ENCODE results near the gene PHF5A. TPM values are rescaled to one million over a fixed set of nuclear protein-coding genes. Genes with fewer than 3 reads are reported as not detected.
"Not testable (repeated sequence)": the region's sequence is repeated elsewhere in the genome, so short reads cannot be mapped to it uniquely, and the experiment has no call there.

PHF5A gene
- total RNA-seq, 1 donor from 2014 or later, result 44.2 TPM

DNA sequence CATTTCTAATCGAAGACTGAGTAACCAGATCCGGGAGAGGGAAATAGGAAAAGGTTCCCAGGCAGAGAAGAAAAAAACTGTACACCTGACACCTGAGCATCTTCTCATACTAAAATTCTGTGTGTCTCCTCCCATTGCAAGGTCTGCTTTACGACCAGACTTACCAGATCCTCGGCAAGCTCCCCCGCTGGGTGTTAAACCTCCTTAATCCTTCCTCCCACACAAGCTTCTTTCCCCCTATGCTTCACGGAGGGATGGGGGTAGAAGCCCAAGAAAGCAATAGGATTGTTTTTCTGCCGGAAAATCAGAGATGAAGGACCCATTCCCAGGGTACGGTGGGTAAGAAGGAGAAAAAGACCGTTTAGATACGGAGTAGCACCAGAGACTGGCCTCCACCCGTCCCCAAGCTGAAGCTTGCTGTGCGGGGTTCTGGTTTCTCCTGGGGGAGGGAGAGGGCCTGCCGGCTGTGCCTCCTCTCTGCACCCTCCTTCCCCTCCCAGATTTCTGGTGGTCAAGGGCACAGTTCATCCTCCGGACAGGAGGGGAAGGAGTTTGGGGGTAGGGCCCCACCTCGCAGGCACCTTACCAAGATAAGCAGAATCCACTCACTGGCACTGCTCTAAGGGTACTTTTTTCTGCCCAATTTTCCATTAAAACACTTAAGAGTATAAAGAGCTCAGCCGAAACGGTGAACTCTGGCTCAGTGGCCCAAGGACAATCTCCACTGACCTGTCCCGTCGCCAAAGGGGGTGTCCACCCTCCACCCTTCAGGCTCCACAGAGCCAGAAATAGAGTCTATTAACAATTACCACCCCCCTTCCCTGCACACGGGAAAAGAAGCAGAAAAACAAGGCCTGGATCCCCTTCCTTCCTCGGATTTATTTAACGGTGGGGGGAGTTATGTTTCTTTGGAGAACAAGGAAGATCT lies 23.1 kb downstream of the PHF5A start:
- H3K9me3 Mint-ChIP-seq, result no peaks in the 10 kb centered on the region
- no peaks in the 10 kb centered on the region for H3K27me3 Mint-ChIP-seq (ENCODE audit: low read depth)
- no peak for DNase-seq (ENCODE audit: low spot score in 2 of 2, unreplicated experiment in 2 of 2)
- H3K4me1 Mint-ChIP-seq, result peaks cover 23% of the 10 kb centered on the region
- TF ChIP-seq, protein P1, sequence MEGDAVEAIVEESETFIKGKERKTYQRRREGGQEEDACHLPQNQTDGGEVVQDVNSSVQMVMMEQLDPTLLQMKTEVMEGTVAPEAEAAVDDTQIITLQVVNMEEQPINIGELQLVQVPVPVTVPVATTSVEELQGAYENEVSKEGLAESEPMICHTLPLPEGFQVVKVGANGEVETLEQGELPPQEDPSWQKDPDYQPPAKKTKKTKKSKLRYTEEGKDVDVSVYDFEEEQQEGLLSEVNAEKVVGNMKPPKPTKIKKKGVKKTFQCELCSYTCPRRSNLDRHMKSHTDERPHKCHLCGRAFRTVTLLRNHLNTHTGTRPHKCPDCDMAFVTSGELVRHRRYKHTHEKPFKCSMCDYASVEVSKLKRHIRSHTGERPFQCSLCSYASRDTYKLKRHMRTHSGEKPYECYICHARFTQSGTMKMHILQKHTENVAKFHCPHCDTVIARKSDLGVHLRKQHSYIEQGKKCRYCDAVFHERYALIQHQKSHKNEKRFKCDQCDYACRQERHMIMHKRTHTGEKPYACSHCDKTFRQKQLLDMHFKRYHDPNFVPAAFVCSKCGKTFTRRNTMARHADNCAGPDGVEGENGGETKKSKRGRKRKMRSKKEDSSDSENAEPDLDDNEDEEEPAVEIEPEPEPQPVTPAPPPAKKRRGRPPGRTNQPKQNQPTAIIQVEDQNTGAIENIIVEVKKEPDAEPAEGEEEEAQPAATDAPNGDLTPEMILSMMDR (IDR thresholded peaks at IDR 0.05; ENCODE audit: unreplicated experiment), result no peak
- peaks cover 1% of the 10 kb centered on the region for H3K36me3 Mint-ChIP-seq
- H3K4me3 Mint-ChIP-seq, result peak overlapping the region; percentile 98
- H3K27ac Mint-ChIP-seq, result peak overlapping the region; percentile 98

DNA sequence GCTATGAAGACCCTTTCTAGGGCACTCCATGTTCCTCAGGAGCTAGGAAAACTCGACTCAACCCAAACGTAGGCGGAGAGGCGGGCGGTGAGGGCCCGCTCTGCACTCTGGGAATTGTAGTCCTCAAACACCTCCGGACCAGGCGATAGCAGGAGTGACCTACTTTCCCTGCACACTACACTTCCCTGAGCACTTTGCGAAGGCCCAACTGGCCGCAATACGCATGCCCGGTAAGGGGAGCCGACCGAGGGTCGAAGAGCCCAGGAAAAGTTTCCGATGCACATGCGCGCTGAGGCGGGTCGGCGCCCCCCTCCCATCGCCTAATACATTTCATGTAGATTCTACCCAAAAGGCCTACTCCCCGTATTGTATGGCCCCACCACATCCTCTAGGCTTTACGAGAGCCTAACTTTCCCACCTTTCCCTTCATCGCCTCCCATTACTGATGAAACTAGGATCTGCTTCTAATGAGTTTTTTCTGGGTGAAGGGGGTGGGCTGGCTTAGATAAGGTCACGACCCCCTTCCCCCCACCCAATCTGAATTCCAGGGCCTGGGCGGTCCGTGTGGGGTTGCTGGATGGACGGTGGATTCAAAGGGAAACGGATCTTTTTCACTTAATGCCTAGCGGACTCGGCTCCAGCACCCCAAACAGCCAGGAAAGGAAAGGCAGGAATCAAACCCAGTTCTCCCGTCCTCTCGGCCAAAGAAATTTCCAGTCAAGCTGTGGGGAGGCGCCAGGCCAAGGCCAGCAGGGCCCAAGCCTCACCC lies 23.9 kb downstream of the PHF5A start:
- H3K36me3 Mint-ChIP-seq, result peaks cover 1% of the 10 kb centered on the region
- H3K27me3 Mint-ChIP-seq (ENCODE audit: low read depth), result no peaks in the 10 kb centered on the region
- DNase-seq (ENCODE audit: low spot score in 2 of 2, unreplicated experiment in 2 of 2), result peak; percentile 92 to 96
- H3K4me1 Mint-ChIP-seq, result peaks cover 23% of the 10 kb centered on the region
- H3K4me3 Mint-ChIP-seq, result peak overlapping the region; percentile 98
- peak overlapping the region; percentile 98 for H3K27ac Mint-ChIP-seq
- TF ChIP-seq, protein P1 (IDR thresholded peaks at IDR 0.05; ENCODE audit: unreplicated experiment), result no peak
- no peaks in the 10 kb centered on the region for H3K9me3 Mint-ChIP-seq

DNA sequence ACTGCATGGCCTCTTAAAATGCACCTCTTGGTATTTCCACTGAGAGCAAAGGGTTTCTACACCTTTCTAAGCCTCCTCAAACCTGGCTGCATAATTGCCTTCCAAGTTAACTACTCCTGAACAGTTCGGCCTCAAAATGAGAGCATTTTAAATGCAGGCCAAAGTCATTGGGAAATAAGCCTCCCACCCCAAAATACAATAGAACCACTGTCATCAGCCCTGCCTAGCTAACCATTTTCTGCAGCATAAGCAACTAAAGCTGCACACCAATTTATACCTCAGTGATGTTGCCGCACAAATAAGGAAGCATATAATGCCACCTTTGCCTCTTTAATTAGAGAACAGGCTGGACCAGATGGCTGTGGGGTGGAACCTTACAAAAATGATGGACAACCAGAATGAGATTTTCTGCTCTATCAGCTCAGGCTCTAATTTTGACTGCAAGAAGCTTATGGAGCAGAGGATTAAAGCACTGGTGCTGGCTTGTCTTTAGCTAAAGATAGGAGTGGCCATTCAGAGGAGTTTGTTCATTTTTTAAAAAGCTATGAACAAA lies 26.2 kb downstream of the PHF5A start:
- DNase-seq (ENCODE audit: low spot score in 2 of 2, unreplicated experiment in 2 of 2), result no peak
- Mint-ChIP-seq H3K27ac (peak overlapping the region; percentile 55), H3K9me3 (no peaks in the 10 kb centered on the region), H3K27me3 (ENCODE audit: low read depth) (no peaks in the 10 kb centered on the region), H3K4me1 (peaks cover 12% of the 10 kb centered on the region), H3K36me3 (peaks cover 3% of the 10 kb centered on the region), H3K4me3 (no peak overlapping the region)
- TF ChIP-seq, protein P1 (IDR thresholded peaks at IDR 0.05; ENCODE audit: unreplicated experiment), result no peak

DNA sequence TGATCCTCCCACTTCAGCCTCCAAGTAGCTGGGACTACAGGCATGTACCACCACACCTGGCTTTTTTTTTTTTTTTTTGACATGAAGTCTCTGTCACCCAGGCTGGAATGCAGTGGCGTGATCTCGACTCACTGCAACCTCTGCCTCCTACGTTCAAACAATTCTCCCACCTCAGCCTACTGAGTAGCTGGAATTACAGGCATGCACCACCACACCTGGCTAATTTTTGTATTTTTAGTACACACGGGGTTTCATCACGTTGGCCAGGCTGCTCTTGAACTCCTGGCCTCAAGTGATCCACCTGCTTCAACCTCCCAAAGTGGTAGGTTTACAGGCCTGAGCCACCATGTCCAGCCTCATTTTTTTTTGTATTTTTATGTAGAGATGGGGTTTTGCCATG lies 28.0 kb downstream of the PHF5A start:
- Mint-ChIP-seq H3K4me1 (peaks cover 12% of the 10 kb centered on the region), H3K36me3 (peaks cover 19% of the 10 kb centered on the region)
- DNase-seq (ENCODE audit: low spot score in 2 of 2, unreplicated experiment in 2 of 2); H3K4me3 Mint-ChIP-seq; H3K27me3 Mint-ChIP-seq (ENCODE audit: low read depth); H3K9me3 Mint-ChIP-seq; H3K27ac Mint-ChIP-seq: not testable (repeated sequence)

DNA sequence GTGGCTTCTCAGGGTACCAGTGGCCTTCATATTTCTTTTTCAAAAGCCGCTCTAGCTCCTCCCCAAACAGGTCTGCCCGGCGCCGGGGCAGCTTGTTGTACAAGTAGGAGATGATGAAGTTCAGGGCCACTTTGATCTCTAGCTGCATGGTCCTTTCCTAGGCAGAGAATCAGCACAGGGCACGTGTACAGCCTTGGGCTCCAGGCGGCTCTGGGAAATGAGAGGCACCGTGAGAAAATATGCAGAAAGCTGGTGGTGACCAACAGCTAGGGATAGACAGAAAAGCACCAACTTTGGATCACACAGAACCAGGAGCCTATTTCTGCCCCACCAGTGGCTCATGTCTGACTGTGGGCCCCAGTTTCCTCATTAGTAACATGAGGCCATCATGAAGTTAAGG lies 31.3 kb downstream of the PHF5A start:
- no peak for DNase-seq (ENCODE audit: low spot score in 2 of 2, unreplicated experiment in 2 of 2)
- Mint-ChIP-seq H3K27ac (no peak overlapping the region), H3K4me3 (no peak overlapping the region), H3K27me3 (ENCODE audit: low read depth) (no peaks in the 10 kb centered on the region), H3K36me3 (peaks cover 20% of the 10 kb centered on the region), H3K4me1 (peaks cover 2% of the 10 kb centered on the region), H3K9me3 (no peaks in the 10 kb centered on the region)
- TF ChIP-seq, protein P1 (IDR thresholded peaks at IDR 0.05; ENCODE audit: unreplicated experiment), result no peak

Measured in mesothelial cell of epicardium (in vitro differentiated cells).